Endothelial cell of umbilical vein (primary cell): Measurements from ENCODE around the gene POLR2J.
"Not testable (repeated sequence)": the region's sequence is repeated elsewhere in the genome, so short reads cannot be mapped to it uniquely, and the experiment has no call there.

Source experiments
- CTCF ChIP-seq, 2 donors: IDR thresholded peaks; 1 replicate in 1 of 2; 2 replicates in 1 of 2; pipeline ENCODE4 v1.5.1; 2011; ENCODE audit warnings: low read length in 2 of 2, mild to moderate bottlenecking in 2 of 2, moderate library complexity in 2 of 2, control low read depth in 1 of 2, inconsistent platforms in 1 of 2, low read depth in 1 of 2; ENCODE audit not compliant: insufficient read depth in 1 of 2; ENCODE audit errors: extremely low read depth in 1 of 2
- EZH2 ChIP-seq: IDR thresholded peaks from 2 replicates; pipeline ENCODE4 v1.6.1; 2012; ENCODE audit warnings: borderline replicate concordance, low read depth, mild to moderate bottlenecking, moderate library complexity, low read length, inconsistent platforms; ENCODE audit not compliant: severe bottlenecking
- GATA2 ChIP-seq: IDR thresholded peaks from 2 replicates; pipeline ENCODE4 v1.7.0; 2011; ENCODE audit warnings: low read depth, mild to moderate bottlenecking, moderate library complexity, mixed read lengths, low read length; ENCODE audit not compliant: insufficient read length, insufficient read depth
- MAX ChIP-seq: IDR thresholded peaks from 2 replicates; pipeline ENCODE4 v1.6.1; 2011; ENCODE audit not compliant: insufficient read depth, insufficient read length
- MYC ChIP-seq: IDR thresholded peaks from one replicate; pipeline ENCODE4 v1.6.1; 2011; ENCODE audit warnings: mild to moderate bottlenecking, low read depth, low read length
- POLR2A ChIP-seq: IDR thresholded peaks from 2 replicates; pipeline ENCODE4 v1.6.1; 2012; ENCODE audit warnings: low read depth, mild to moderate bottlenecking, control low read depth, low read length
- POLR2AphosphoS5 ChIP-seq: IDR thresholded peaks from 2 replicates; pipeline ENCODE4 v1.6.1; 2012; ENCODE audit warnings: low read depth, mild to moderate bottlenecking, control low read depth, low read length, moderate library complexity; ENCODE audit not compliant: insufficient read depth

GRCh38 chr7:102516951-102517350 is 38.2 kb upstream of the POLR2J start:
- TF ChIP-seq CTCF (IDR thresholded peaks at IDR 0.05; ENCODE audit: extremely low read depth in 1 of 2, insufficient read depth in 1 of 2, low read depth in 1 of 2, low read length in 2 of 2); MYC; POLR2A; EZH2; MAX; GATA2; POLR2AphosphoS5: not testable (repeated sequence)
